Activated CD4-positive, alpha-beta T cell treated with anti-CD3 and anti-CD28 coated beads, Interleukin-2, Interleukin-6, amounts not matched to agents 100 ng/mL and 50 ng/mL, durations not matched to agents 16 hours and 8 hours (primary cell): ENCODE measurements around the gene PPARG.
"Not testable (repeated sequence)": the region's sequence is repeated elsewhere in the genome, so short reads cannot be mapped to it uniquely, and the experiment has no call there.

Experiments used
- DNase-seq: peaks from one replicate; pipeline ENCODE4 v3.0.0-alpha.2; 2020

Gene PPARG

GRCh38 chr3:12288182-12289129 lies at the start of gene PPARG:
PPARG (plus strand) TSS chr3:12289070; CDS start chr3:12379712, 90,642 bp downstream.
- peak; percentile 23 for DNase-seq

GRCh38 chr3:12239301-12239700 lies 49.6 kb upstream of the PPARG start:
- no peak for DNase-seq

- no peak for DNase-seq
Measured at GRCh38 chr3:12242772-12243171, 46.1 kb upstream of the PPARG start.

DNA sequence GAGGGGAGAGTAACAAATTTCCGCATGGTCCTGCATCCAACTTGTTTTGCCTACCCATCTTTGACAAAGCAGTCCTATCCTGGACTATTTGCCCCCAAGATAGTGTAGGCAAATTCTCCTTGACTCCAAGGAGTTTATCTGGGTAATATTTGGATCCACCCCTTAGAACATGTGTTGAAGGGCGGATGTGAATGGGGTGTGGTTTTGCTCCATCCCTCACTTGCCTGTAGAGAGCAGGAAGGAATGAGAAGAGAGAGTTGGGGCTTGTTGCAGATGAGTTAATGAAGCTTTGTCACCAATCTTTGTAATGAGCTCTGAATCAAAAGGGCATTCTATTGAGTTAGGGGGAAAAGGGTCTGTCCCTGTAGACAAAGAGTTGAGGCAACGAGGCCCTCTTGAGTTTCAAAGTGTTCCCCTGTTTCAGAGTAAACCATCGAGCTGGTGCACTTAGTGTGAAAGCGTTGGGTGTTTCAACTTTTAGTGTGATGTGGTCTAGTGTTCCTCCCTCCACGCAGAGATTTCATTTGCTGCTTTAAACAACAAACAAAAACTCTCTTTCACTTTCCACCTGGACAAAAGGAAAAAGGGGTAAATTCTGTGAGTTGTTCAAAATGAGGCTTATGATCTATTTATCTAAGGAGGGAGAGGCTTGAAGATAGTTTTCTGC lies 42.2 kb upstream of the PPARG start:
- no peak for DNase-seq

DNA sequence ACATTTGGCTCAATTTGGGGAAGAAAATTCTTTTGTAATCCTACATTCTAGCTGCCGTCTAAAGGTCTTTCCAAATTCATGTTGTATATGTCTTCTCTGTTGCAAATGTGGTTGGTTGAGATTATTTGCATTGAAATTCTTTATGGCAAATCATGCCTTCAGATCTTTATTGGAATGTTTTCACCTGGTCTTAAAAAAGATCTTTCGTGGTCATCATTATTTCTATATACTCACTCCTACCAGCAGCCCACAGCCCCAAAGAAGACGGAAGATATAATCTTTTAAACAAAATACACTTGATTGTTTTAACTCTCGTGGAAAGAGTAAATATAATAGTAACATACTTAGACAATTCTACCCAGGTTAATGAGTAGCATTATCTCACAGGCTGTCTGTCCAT lies 41.5 kb upstream of the PPARG start:
- no peak for DNase-seq

DNA sequence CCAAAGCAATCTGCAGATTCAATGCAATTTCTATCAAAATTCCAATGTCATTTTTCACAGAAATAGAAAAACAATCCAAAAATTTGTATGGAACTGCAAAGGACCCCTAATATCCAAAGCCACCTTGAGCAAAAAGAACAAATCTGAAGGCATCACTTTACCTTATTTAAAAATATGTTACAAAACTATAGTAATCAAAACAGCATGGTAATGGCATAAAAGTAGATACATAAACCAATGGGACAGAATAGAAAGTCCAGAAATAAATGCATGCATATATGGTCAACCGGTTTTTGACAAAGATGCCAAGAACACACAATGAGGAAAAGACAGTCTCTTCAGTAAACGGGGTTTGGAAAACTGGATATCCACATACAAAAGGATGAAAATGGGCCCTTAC lies 39.4 kb upstream of the PPARG start:
- no peak for DNase-seq

GRCh38 chr3:12252889-12253288 lies 36.0 kb upstream of the PPARG start:
- DNase-seq: no peak

DNA sequence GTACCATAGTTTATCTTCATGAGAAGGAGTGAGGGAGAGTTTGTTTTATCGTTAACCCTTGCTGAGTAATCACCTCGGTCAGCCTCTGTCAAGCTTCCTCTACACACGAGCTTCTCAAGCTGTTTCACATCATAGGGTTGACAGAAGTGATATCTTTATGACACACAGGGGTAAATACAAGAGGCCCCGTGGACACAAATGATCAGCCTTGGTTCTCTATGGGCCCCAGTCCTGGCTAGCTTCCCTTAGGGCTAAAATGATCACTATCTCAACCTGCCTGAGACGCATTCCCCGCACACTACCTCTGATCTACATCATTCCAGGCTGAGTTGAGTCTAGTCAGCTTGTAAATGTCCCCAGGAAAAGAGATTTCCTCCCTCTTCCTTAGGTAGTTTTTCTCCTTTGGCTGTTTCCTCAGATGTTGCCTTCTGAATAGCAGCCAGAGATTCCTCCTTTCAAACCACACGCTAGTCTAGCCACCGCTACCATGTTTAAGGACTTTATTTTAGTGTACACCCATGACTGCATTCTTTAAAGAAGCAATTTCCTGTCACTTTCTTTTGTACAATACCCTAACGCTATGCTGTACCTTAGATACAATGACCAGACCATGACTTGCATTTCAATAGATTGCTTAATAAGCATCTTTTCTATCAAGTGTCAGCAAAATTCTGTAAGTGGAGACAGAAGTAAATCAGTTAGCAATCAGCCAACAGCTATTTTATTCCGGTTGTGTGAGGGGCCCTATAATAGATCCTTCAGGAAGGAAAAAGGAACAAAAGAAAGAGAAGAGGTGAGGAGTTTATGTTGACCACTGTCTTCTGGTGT lies 35.1 kb upstream of the PPARG start:
- no peak for DNase-seq

GRCh38 chr3:12255393-12255792 lies 33.5 kb upstream of the PPARG start:
- no peak for DNase-seq

DNA sequence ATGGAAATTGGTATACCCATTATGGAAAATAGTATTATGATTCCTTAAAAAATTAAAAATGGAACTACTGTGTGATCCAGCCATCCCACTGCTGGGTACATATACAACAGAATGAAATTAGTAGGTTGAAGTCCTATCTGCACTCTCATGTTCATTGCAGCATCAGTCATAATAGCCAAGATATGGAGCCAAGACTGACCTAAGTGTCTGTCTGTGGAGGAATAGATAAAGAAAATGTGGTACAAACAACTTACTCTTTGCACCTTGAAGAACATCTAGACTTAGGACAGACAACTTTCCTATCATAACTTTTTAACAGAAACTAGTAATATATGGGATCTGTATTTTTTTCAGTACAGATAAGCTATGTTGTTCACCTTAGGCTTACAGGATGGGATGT lies 30.0 kb upstream of the PPARG start:
- DNase-seq: no peak

GRCh38 chr3:12262173-12262572 lies 26.7 kb upstream of the PPARG start:
- DNase-seq: not testable (repeated sequence)

- DNase-seq: no peak
Measured at GRCh38 chr3:12265508-12265907, 23.4 kb upstream of the PPARG start.

DNA sequence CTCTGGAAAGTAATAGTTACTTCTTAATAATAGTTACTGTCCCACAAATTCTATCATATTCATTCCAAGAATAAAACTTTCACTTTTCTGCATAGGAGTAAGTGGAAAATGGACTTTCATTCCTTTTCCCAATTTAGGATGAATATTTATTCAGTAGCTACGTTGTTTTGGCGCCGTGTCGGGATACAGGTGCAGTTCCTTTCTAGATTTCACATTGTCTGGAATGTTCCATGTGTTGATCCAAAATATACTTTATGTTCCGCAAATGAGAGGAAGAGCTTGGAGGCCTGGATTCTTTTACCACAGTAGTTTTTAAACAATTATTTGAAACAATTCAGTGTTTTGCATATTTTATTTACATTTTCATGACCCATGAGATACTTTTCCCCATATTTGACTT lies 22.8 kb upstream of the PPARG start:
- no peak for DNase-seq

DNA sequence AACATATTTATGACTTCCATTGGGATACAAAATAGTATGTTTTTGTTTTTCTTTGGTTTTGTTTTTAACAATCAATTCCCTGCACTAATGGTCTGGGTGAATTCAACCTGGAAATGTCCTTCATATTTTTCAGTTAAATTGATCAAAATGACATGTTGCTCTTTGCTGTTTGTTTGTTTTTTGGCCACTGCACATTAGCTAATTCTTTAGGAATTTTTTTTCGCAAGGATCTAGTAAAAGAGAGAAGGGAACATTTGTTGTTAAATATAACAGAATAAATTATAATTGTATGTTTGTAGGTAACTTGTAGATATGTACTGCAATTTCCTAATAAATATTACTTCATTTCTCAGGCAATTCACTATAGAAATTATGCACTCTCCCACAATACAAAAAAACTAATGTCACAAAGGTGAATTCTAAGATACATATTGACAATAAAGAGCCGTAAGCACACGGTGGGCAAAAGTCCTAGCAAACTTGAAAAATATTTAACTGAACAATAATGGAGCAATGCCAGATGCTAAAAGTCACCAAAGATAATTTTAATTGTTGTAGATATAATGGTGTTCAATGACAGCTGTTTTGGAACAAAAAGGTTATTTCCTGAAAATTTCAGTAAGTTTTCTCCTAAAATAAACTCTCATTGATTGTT lies 21.4 kb upstream of the PPARG start:
- no peak for DNase-seq

DNA sequence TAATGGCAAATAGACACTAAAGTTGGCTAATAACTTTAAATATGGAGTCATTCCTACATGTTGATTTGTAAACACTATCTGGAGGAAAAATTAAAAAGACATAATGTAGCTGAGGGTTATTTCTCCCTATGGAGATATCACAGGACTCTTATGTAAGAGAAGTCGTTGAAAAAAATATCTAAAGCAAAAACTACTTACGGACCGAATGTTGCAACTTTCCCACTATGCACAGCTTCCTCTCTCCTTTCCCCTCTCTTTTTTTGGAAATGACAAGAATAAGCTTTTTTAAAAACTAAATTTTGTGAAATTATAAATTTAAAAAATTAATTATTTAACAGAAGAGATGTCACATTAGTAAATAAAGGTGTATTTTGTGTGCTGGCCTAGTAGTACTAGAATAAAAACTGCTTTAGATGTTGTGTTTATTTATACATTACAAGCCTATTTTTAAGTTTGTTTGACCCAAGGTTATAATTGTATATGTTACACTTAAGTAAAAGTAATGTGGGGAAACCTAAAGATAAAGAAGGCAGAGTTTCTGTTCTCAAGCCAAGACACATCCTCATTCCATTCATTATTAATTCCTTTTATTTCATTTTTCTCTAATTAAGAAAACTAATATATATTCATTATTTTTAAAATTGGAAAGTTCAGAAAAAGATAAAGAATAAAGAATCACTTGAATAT lies 20.7 kb upstream of the PPARG start:
- DNase-seq: no peak

GRCh38 chr3:12270976-12271375 lies 17.9 kb upstream of the PPARG start:
- no peak for DNase-seq

DNA sequence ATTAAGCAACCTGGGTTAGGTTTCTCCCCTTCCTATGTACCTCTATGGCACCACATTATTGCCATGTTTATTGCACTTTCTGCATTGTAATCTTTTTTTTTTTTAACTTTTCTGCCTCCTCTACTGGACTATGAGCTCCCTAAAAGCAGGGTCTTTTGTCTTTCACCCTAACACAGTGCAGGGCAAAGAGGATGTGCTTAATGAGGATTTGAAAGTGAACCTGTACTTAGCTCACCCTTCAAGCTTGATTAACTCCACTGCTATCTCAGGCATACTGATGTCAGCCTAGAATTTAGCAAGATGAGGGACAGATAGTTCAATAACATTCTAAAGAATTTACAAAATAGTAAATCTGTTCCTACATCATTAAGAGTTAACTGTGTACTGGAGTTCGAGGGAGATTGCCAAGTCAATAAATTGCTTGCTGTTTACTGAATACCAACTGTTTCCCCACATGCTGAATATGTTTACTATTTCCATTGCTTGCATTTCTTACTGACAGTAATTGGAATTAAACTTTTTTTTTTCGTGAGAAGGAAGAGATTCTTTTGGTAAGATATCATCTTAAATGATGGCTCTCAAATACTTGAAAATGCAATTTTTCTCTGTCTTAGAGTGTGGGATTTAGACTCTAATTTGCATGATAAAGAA lies 15.7 kb upstream of the PPARG start:
- DNase-seq: no peak

DNA sequence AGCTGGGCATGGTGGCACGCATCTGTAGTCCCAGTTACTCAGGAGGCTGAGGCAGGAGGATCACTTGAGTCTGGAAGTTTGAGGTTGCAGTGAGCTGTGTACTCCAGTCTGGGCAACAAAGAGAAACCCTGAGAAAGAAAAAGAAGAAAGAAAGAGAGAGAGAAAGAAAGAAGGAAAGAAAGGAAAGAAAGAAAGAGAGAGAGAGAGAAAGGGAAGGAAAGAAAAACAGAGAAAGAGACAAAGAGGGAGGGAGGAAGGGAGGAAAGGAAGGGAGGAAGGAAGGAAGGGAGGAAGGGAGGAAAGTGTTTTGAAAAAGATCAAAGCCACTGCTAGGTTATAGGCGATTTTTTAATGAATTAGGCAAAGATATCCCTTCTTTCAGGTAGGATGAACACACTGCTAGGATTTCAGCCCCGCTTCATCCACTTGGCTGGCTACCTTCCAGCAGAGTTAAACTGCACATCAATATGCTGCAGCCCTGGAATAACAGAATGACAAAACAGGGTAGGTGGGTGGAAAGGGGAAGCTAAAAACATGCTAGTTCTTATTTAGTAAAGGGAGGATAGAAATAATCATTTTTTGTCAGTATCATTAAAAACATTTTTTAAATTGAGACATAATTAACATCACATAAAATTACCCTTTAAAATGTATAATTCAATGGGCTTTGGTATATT lies 12.8 kb upstream of the PPARG start:
- DNase-seq: no peak

DNA sequence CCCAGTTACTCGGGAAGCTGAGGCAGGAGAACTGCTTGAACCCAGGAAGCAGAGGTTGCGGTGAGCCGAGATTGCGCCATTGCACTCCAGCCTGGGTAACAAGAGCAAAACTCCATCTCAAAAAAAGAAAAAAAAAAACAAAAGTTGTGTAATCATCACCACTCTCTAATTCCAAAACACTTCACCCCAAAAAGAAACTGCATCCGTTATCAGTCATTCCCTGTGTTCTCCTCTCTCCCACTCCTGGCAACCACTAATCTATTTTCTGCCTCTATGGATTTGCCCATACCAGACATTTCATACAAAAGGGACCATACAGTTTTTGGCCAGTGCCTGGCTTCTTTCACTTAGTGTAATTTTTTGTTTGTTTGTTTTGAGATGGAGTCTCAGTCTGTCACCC lies 12.0 kb upstream of the PPARG start:
- DNase-seq: not testable (repeated sequence)

DNA sequence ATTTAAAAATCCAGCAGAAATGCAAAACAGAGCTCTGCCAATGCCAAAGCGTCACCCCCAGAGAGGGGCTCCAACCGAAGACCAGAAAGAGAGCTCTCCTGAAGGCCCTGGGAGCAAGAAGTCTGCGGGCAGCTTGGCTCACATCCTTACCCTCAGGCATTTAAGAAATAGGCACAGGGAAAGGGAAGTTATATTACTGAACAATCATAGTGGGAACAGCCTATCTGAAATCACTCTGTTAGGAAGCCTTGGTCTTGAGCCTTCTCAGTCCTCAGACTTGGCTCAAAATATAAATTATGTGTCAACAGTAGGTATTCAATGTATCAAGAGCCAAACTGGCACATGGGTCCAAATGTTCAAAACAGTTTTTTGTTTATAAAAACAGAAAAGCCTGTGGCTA lies 10.3 kb upstream of the PPARG start:
- no peak for DNase-seq
